Right atrium auricular region (tissue), 2 donors: ENCODE data around the gene AMN. TPM values are rescaled to one million over a fixed set of nuclear protein-coding genes. Genes with fewer than 3 reads are reported as not detected.

Experiments
- DNase-seq: peaks from one replicate; pipeline ENCODE4 v3.0.0-alpha.2; 2019; ENCODE audit warnings: low spot score
- H3K27ac ChIP-seq, 2 donors: fragments of 200-600 bp; sonication (generic); 1 replicate in 1 of 2; 2 replicates in 1 of 2; pipeline ENCODE4 v1.5.1; 2016 to 2019
- H3K27me3 ChIP-seq, 2 donors: fragments of 200-600 bp; sonication (generic); one replicate each; pipeline versions ENCODE4 v1.5.1 to v1.6.0; 2017 to 2019
- H3K36me3 ChIP-seq: fragments of 200-600 bp; sonication (generic); one replicate; pipeline ENCODE4 v1.5.1; 2016
- H3K4me1 ChIP-seq, 2 donors: fragments of 200-600 bp; sonication (generic); one replicate each; pipeline versions ENCODE4 v1.5.1 to v1.6.0; 2017 to 2019
- H3K4me3 ChIP-seq, 2 donors: fragments of 200-600 bp; sonication (generic); 1 replicate in 1 of 2; 2 replicates in 1 of 2; pipeline ENCODE4 v1.5.1; 2017 to 2019; ENCODE audit warnings: mild to moderate bottlenecking in 1 of 2, moderate library complexity in 1 of 2
- H3K9me3 ChIP-seq, 2 donors: fragments of 200-600 bp; sonication (generic); one replicate each; pipeline ENCODE4 v1.5.1; 2019
- total RNA-seq, 2 donors: library from RNA; depleted of rRNA; stranded (reverse); fragments of >200 nt; gene quantifications; one replicate each; pipeline ENCODE4 v1.1.0, GENCODE V29; 2016
- TF ChIP-seq, protein P1 (sequence below), 2 donors: fragments of 200-600 bp; sonication (generic); IDR thresholded peaks; one replicate each; pipeline ENCODE4 v1.5.1; 2019; ENCODE audit warnings: antibody characterized with exemption in 2 of 2

AMN gene
- total RNA-seq, 2 donors from 2014 or later = 0.71 TPM; not detected in 1

DNA sequence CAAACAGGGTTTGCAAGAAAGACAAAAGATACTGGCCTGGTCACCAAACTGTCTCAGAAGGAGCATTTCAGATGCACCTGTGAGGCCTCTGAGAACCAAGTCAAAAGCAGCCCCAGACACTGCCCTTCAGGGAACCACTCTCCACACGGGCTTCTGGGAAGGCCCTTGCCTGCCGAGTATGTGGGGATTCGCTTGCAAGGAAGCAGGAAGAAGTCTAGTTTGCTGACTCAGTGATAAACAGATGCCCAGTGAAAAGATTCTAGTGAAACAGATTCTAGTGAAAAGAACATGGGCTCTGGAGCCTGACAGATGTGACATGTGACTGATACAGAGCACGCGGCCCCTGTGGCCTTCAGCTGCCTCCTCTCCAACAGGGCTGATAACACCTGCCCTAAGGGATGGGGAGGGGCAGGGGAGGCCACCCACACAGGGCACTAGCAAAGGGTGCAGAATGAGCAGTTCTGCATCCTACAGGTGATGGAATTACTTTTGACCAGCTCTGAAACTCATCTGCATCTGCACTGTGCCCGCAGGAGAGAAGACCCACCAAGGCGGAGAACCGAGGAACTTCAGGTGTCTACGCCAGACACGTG, 19.1 kb downstream of the AMN start:
- Histone ChIP-seq H3K9me3 (no peaks in the 10 kb centered on the region), H3K27ac (no peak overlapping the region), H3K27me3 (no peaks in the 10 kb centered on the region), H3K4me1 (peaks cover 0 to 13% of the 10 kb centered on the region in 2 donors), H3K4me3 (no peak overlapping the region), H3K36me3 (peaks cover 90% of the 10 kb centered on the region)
- DNase-seq = no peak
- TF ChIP-seq, protein P1, sequence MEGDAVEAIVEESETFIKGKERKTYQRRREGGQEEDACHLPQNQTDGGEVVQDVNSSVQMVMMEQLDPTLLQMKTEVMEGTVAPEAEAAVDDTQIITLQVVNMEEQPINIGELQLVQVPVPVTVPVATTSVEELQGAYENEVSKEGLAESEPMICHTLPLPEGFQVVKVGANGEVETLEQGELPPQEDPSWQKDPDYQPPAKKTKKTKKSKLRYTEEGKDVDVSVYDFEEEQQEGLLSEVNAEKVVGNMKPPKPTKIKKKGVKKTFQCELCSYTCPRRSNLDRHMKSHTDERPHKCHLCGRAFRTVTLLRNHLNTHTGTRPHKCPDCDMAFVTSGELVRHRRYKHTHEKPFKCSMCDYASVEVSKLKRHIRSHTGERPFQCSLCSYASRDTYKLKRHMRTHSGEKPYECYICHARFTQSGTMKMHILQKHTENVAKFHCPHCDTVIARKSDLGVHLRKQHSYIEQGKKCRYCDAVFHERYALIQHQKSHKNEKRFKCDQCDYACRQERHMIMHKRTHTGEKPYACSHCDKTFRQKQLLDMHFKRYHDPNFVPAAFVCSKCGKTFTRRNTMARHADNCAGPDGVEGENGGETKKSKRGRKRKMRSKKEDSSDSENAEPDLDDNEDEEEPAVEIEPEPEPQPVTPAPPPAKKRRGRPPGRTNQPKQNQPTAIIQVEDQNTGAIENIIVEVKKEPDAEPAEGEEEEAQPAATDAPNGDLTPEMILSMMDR (IDR thresholded peaks at IDR 0.05) = no peak

DNA sequence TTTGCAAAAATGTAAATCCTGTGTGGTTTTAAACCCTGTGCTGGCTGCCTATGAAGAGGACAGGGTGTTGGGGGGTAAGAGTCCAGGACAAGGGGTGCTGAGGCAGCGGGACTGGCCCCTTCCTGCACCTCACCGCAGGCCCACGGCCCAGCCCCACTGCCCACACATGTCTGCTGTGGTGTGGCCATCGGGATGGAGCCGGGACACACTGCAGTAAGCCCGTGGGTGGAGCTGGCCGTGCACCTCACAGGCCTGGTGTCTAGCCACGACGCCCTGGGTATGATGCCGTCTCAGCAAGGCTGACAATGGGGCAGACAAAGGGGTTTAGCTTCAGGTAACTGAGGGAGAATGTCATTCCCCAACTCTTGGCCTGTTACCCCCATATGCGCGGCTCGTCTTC, 19.6 kb downstream of the AMN start:
- no peak for DNase-seq
- H3K27ac ChIP-seq = no peak overlapping the region
- no peaks in the 10 kb centered on the region for H3K27me3 ChIP-seq
- no peak overlapping the region for H3K4me3 ChIP-seq
- H3K4me1 ChIP-seq = peaks cover 0 to 13% of the 10 kb centered on the region in 2 donors
- H3K36me3 ChIP-seq = peaks cover 90% of the 10 kb centered on the region
- TF ChIP-seq, protein P1 (IDR thresholded peaks at IDR 0.05) = no peak
- H3K9me3 ChIP-seq = no peaks in the 10 kb centered on the region

DNA sequence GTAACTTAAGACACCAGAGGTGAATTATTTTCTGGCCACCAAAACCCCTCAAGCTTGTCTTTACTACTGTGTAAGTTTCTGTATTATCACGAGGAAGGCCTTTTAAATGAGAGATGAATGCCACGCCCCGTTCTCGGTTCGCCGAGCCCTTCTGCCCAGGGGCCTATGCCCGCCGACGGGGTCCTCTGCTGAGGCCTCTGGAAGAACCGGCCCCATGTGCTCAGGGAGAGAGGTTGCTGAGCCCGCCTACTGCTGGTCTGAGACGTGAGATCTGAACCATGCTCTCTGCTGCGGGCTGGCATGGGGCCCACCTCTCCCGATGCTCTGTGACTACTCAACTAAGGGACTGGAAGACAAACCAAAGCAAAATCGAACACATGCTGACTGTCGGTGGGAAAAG, 21.0 kb downstream of the AMN start:
- no peak overlapping the region for H3K4me3 ChIP-seq
- TF ChIP-seq, protein P1 (IDR thresholded peaks at IDR 0.05) = no peak
- H3K27ac ChIP-seq = no peak overlapping the region
- H3K9me3 ChIP-seq = no peaks in the 10 kb centered on the region
- H3K36me3 ChIP-seq = peaks cover 85% of the 10 kb centered on the region
- no peaks in the 10 kb centered on the region for H3K27me3 ChIP-seq
- no peak for DNase-seq
- H3K4me1 ChIP-seq = peaks cover 0 to 13% of the 10 kb centered on the region in 2 donors

DNA sequence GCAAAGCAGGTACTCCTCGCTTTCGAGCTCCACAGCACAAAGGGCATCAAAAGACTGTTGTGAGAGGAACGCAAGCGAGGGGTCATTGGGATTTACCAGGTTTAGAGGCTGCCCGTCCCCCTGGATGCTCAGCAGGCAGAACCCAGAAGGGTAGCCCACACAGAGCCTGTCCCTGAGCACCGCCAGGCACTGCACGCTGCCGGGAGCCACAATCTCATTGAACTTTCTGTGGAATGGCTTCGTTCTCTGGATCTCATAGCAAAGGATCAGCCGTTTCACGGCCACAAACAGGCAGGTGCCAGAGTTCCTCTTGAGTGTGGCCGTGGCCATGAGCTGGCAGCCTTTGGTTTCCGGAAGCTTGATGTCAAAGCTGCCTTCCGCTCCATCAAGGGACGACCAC, 21.5 kb downstream of the AMN start:
- Histone ChIP-seq H3K4me1 (peaks cover 0 to 16% of the 10 kb centered on the region in 2 donors), H3K9me3 (no peaks in the 10 kb centered on the region), H3K27me3 (no peaks in the 10 kb centered on the region), H3K27ac (no peak overlapping the region), H3K4me3 (no peak overlapping the region), H3K36me3 (peaks cover 89% of the 10 kb centered on the region)
- TF ChIP-seq, protein P1 (IDR thresholded peaks at IDR 0.05) = no peak
- no peak for DNase-seq

DNA sequence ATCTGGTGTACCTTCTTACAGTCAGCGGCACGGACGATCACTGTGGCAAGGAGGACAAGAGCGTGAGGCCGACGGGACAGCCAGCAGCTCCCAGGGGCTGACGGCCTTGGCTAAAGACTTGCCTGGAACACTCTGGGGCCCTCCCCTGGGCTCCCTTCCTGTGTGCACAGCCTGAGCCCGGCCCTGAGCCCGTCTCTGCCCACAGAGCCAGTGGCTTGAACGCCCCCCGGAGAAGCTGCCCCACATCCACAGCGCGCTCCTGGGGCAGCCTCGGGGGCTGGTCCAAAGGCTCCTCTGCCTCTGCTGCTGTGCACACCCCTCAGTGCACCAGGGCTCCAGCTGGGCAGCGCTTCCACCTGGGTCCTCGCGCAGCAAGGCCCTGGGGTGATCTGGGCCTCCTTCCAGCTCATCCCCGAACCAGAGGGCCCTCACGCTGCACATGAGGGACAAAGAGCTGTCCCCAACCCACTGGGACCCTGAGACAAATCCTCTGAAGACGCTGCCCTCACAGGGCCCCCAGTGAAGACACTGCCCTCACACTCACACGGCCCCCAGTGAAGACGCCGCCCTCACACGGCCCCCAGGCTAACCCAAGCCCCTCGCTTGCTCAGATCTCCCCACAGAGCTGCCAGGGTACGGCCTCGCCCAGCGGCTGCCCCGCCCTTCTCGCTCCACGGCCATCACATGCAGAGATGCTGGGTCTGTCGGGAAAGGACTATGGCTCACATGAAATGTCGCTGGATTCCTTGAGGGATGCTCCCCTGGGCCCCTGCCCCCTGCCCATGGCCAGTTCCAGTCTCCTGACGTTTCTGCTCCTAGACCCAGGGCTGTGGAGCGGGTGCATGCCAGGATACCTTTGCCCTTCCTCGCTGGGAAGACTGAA, 22.2 kb downstream of the AMN start:
- Histone ChIP-seq H3K9me3 (no peaks in the 10 kb centered on the region), H3K4me3 (no peak overlapping the region), H3K4me1 (peaks cover 0 to 23% of the 10 kb centered on the region in 2 donors), H3K27me3 (no peaks in the 10 kb centered on the region), H3K27ac (no peak overlapping the region), H3K36me3 (peaks cover 90% of the 10 kb centered on the region)
- TF ChIP-seq, protein P1 (IDR thresholded peaks at IDR 0.05) = no peak
- DNase-seq = no peak
